ENCODE results near the gene ABCG5.

ABCG5 gene

DNA sequence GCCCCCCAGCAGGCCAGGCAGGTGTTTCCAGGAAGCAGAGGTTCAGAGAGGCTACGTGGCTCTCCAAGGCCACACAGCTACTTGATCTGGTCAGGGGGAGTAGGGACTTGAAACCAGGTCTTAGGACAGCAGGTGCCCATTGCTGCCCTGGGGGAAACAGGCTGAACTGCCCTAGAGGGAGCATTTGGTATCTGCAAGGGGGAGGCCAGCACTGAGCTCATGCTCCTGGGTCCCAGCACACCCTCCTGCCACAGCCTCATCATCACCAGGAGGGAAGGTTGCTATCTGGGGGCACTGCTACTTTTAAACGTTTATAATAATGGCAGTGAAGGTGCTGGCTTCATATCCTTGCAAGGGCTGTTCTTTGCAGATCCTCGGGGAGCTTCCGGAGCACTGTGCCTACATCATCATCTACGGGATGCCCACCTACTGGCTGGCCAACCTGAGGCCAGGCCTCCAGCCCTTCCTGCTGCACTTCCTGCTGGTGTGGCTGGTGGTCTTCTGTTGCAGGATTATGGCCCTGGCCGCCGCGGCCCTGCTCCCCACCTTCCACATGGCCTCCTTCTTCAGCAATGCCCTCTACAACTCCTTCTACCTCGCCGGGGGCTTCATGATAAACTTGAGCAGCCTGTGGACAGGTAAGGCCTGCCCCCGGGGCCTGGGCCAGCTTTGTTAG, 36.3 kb upstream of the ABCG5 start:
- Histone ChIP-seq H3K36me3 (ENCODE audit: insufficient read depth, low read length) (no peaks in the 10 kb centered on the region), H3K9ac (ENCODE audit: low read length) (no peak overlapping the region), H3K27me3 (ENCODE audit: insufficient read depth, low read length) (no peaks in the 10 kb centered on the region), H3K27ac (ENCODE audit: low read depth, low read length, poor library complexity, severe bottlenecking) (no peak overlapping the region), H2AFZ (ENCODE audit: low read length) (no peak overlapping the region), H3F3A (ENCODE audit: insufficient read depth, low read length) (no peaks in the 10 kb centered on the region), H3K9me2 (ENCODE audit: low read depth, low read length) (no peaks in the 10 kb centered on the region), H3K4me3 (ENCODE audit: low read depth, low read length, poor library complexity, severe bottlenecking) (no peak overlapping the region), H3K79me2 (ENCODE audit: insufficient read depth, low read length) (no peaks in the 10 kb centered on the region), H3K9me3 (ENCODE audit: low read length) (no peaks in the 10 kb centered on the region), H4K20me1 (ENCODE audit: insufficient read depth, low read length) (no peaks in the 10 kb centered on the region), H3K4me2 (ENCODE audit: low read length) (no peak overlapping the region), H3K4me1 (ENCODE audit: insufficient read depth, low read length, severe bottlenecking) (no peaks in the 10 kb centered on the region)
- TF ChIP-seq, protein P1, sequence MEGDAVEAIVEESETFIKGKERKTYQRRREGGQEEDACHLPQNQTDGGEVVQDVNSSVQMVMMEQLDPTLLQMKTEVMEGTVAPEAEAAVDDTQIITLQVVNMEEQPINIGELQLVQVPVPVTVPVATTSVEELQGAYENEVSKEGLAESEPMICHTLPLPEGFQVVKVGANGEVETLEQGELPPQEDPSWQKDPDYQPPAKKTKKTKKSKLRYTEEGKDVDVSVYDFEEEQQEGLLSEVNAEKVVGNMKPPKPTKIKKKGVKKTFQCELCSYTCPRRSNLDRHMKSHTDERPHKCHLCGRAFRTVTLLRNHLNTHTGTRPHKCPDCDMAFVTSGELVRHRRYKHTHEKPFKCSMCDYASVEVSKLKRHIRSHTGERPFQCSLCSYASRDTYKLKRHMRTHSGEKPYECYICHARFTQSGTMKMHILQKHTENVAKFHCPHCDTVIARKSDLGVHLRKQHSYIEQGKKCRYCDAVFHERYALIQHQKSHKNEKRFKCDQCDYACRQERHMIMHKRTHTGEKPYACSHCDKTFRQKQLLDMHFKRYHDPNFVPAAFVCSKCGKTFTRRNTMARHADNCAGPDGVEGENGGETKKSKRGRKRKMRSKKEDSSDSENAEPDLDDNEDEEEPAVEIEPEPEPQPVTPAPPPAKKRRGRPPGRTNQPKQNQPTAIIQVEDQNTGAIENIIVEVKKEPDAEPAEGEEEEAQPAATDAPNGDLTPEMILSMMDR (IDR thresholded peaks at IDR 0.05; ENCODE audit: low read length), result no peak
- TF ChIP-seq EZH2 (IDR thresholded peaks at IDR 0.05; ENCODE audit: borderline replicate concordance, low read length), result no peak

DNA sequence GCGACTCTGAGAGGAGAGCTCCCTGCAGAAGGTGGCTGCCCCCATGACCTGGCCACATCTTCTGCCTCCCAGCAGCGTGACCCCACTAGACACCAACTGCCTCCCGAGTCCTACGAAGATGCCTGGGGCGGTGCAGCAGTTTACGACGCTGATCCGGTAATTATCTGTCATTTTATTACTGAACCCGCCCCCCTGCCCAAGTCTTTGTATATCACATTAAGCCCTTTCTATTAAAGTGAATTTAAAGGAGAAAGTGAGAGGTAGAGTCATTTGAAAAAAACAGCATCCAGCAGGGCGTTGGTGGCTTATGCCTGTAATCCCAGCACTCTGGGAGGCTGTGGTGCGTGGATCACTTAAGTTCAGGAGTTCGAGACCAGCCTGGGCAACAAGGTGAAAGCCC, 33.5 kb upstream of the ABCG5 start:
- no peaks in the 10 kb centered on the region for H3K9me3 ChIP-seq (ENCODE audit: low read length)
- no peak overlapping the region for H3K4me3 ChIP-seq (ENCODE audit: low read depth, low read length, poor library complexity, severe bottlenecking)
- no peaks in the 10 kb centered on the region for H3K79me2 ChIP-seq (ENCODE audit: insufficient read depth, low read length)
- no peaks in the 10 kb centered on the region for H3F3A ChIP-seq (ENCODE audit: insufficient read depth, low read length)
- H3K36me3 ChIP-seq (ENCODE audit: insufficient read depth, low read length), result no peaks in the 10 kb centered on the region
- no peaks in the 10 kb centered on the region for H3K27me3 ChIP-seq (ENCODE audit: insufficient read depth, low read length)
- H2AFZ ChIP-seq (ENCODE audit: low read length), result no peak overlapping the region
- no peaks in the 10 kb centered on the region for H4K20me1 ChIP-seq (ENCODE audit: insufficient read depth, low read length)
- no peak overlapping the region for H3K9ac ChIP-seq (ENCODE audit: low read length)
- no peak overlapping the region for H3K27ac ChIP-seq (ENCODE audit: low read depth, low read length, poor library complexity, severe bottlenecking)
- H3K9me2 ChIP-seq (ENCODE audit: low read depth, low read length), result no peaks in the 10 kb centered on the region
- H3K4me1 ChIP-seq (ENCODE audit: insufficient read depth, low read length, severe bottlenecking), result no peaks in the 10 kb centered on the region
- TF ChIP-seq EZH2 (IDR thresholded peaks at IDR 0.05; ENCODE audit: borderline replicate concordance, low read length), result no peak
- TF ChIP-seq, protein P1 (IDR thresholded peaks at IDR 0.05; ENCODE audit: low read length), result no peak
- H3K4me2 ChIP-seq (ENCODE audit: low read length), result no peak overlapping the region

DNA sequence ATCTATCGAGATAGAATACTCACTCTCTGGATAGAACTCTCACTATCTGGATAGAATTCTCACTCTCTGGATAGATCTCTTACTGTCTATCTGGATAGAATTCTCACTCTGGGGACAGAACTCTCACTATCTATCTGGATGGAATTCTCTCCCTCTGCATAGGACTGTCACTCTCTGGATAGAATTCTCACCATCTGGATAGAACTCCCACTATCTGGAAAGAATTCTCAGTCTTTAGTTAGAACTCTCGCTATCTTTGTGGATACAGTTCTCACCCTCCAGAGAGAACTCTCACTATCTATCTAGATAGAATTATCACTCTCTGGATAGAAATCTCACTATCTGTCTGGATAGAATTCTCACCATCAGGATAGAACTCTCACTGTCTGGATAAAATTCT, 16.7 kb upstream of the ABCG5 start:
- H3K27ac ChIP-seq (ENCODE audit: low read depth, low read length, poor library complexity, severe bottlenecking), result no peak overlapping the region
- H3K9me3 ChIP-seq (ENCODE audit: low read length), result no peaks in the 10 kb centered on the region
- no peak overlapping the region for H2AFZ ChIP-seq (ENCODE audit: low read length)
- no peak overlapping the region for H3K4me2 ChIP-seq (ENCODE audit: low read length)
- TF ChIP-seq, protein P1 (IDR thresholded peaks at IDR 0.05; ENCODE audit: low read length), result no peak
- no peak for TF ChIP-seq EZH2 (IDR thresholded peaks at IDR 0.05; ENCODE audit: borderline replicate concordance, low read length)
- 0 out of 2 replicates have a peak, but pooled peaks cover 4% of the 10 kb centered on the region for H3K27me3 ChIP-seq (ENCODE audit: insufficient read depth, low read length)
- no peaks in the 10 kb centered on the region for H3K9me2 ChIP-seq (ENCODE audit: low read depth, low read length)
- H3F3A ChIP-seq (ENCODE audit: insufficient read depth, low read length), result no peaks in the 10 kb centered on the region
- no peaks in the 10 kb centered on the region for H3K4me1 ChIP-seq (ENCODE audit: insufficient read depth, low read length, severe bottlenecking)
- no peak overlapping the region for H3K9ac ChIP-seq (ENCODE audit: low read length)
- no peaks in the 10 kb centered on the region for H3K79me2 ChIP-seq (ENCODE audit: insufficient read depth, low read length)
- no peaks in the 10 kb centered on the region for H3K36me3 ChIP-seq (ENCODE audit: insufficient read depth, low read length)
- H3K4me3 ChIP-seq (ENCODE audit: low read depth, low read length, poor library complexity, severe bottlenecking), result no peak overlapping the region
- no peaks in the 10 kb centered on the region for H4K20me1 ChIP-seq (ENCODE audit: insufficient read depth, low read length)
